GM20000 (cell line): ENCODE measurements around the gene ABHD6.

Source experiments
- DNase-seq: peaks from one replicate; pipeline ENCODE4 v3.0.0; 2012; ENCODE audit warnings: low spot score
- CTCF ChIP-seq: IDR thresholded peaks from 2 replicates; pipeline ENCODE4 v1.5.1; 2012; ENCODE audit warnings: mild to moderate bottlenecking, control low read depth; ENCODE audit errors: extremely low read depth, missing control alignments

The ABHD6 gene

GRCh38 chr3:58341376-58341775 lies 103.8 kb downstream of the ABHD6 start:
- no peak for TF ChIP-seq CTCF
- DNase-seq = no peak

GRCh38 chr3:58342676-58343075 lies 105.1 kb downstream of the ABHD6 start:
- DNase-seq = no peak
- no peak for TF ChIP-seq CTCF
